ENCODE data around the gene RCN2.
"Not testable (repeated sequence)": the region's sequence is repeated elsewhere in the genome, so short reads cannot be mapped to it uniquely, and the experiment has no call there.

Gene RCN2

DNA sequence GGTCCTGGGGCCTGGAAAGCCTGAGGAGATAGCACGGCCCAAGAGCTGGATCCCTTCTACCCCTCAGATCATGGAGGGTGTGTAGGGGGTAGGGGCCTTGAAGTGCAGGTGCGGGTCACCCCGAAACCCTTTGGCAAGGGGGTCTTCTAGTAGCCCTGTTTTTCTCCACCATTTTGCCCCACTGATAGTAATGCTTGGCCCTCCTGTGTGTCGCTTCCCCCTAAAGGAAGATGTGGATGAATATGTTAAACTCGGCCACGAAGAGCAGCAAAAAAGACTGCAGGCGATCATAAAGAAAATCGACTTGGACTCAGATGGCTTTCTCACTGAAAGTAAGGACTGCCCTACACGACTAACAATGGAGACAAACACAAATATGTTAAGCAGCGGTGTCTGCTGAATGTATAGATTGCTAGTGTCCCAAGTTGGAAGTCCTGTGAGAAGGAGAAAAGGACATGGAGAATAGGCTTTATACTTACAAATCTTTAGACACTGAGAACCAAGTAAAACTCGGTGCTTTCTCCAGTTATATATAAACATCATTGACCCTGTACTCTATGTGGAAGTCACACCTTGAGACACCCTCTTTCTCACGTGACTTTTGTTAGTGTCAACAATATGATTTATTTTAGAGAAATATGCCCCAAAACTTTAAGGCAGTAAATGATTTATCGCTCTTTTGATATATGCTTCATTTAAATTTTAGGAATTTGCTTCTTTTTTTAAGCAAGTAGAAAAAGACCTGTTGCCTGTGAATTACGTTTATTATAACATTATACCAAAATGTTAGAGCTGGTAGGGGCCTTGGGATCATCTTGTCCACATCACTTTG is 802 bp downstream of the RCN2 start:
- DNase-seq, result no peak

- DNase-seq, result no peak
Observed at GRCh38 chr15:76935620-76936019, 4.1 kb downstream of the RCN2 start.

- DNase-seq, result no peak
Observed at GRCh38 chr15:76936671-76937070, 5.1 kb downstream of the RCN2 start.

DNA sequence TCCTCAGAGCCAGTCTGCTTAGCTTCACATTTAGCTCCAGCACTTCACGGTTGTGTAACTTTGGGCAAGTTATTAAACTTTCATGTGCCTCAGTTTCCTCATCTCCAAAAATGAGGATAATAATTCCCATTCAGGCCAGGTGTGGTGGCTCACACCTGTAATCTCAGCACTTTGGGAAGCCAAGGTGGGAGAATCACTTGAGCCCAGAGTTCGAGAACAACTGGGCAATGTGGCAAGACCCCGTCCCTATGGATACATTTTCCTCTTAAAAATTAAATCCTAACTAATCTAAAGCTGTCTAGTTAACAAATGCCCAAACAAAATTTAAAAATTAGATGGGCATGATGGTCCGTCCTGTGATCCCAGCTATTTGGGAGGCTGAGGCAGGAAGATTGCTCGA is 7.2 kb downstream of the RCN2 start:
- DNase-seq, result no peak

DNA sequence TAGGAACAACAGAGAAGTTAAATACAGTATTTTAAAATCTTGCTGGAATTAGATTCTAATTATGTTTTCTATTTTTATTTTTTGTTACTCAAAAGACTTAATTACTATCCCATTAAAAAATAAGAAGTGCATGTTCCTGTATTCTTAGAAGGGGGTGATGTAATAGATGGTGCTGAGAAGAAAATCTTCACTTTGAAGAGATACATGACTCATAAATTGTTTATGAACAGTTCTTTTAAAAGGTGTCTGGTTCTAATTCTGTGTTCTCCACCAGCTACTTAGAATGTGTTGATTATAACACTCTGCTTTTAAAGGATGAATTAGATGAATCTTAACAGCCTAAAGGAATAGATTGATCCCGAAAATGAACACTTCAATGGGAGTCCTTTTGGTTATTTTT is 8.2 kb downstream of the RCN2 start:
- DNase-seq, result no peak

DNA sequence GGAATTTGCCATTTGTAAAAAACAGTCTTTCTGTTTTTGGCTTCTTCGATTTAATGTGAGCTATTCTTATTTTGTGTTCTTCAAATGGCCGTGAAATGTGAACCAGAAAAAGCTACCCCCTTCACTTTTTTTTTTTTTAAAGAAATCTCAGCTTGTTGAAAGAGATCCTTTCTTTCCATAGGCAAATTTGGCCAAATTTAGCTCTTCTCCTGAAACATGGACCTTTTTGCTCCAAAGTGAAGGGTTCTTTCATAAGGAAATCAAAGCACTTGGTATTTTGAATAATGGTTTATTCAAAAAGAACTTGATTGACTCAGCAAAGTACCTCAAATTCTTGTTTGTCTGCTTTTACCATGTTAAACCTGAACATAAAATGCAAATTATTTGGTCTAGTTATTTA is 10.1 kb downstream of the RCN2 start:
- no peak for DNase-seq

GRCh38 chr15:76942331-76942730 is 10.8 kb downstream of the RCN2 start:
- no peak for DNase-seq

- no peak for DNase-seq
Observed at GRCh38 chr15:76945494-76946093, 14.0 kb downstream of the RCN2 start.

GRCh38 chr15:76947454-76947853 is 15.9 kb downstream of the RCN2 start:
- no peak for DNase-seq

- no peak for DNase-seq
Observed at GRCh38 chr15:76951220-76951619, 19.7 kb downstream of the RCN2 start.

DNA sequence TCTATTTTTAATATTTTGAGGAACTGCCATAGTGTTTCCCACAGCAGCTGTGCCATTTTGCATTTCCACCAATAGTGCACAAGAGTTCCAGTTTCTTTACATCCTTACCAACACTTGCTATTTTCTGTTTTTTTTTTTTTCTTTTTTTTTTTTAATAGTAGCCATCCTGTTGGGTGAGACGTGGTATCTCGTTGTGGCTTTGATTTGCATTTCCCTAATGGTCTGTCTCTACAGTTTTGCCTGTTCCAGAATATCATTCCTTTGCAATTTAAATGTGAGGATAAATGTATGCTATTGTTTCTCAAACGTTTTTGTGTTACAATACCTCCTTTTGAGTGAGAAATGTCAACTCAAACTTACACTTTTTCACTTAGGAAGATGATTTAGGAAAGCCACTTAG is 22.4 kb downstream of the RCN2 start:
- no peak for DNase-seq

DNA sequence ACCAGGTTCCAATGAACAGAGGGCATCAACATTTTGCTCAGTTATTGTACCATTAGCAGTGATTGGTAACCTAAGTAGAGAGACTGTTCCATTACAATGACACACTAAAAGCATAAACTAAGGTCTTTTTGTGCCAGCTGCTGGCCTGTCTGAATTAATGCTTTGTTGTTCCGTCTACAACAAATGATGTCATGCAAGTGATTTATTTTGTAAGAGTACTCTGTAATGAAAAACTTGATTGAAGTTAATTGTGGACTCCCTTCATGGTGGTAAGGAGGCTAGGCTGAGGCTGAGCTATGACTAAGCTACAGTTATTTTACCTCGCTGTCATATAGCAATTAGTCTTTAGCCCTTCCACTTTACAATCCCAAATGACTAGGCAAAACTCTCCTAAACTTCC is 23.2 kb downstream of the RCN2 start:
- DNase-seq, result no peak

- DNase-seq, result no peak
Observed at GRCh38 chr15:76961268-76962011, 29.9 kb downstream of the RCN2 start.

DNA sequence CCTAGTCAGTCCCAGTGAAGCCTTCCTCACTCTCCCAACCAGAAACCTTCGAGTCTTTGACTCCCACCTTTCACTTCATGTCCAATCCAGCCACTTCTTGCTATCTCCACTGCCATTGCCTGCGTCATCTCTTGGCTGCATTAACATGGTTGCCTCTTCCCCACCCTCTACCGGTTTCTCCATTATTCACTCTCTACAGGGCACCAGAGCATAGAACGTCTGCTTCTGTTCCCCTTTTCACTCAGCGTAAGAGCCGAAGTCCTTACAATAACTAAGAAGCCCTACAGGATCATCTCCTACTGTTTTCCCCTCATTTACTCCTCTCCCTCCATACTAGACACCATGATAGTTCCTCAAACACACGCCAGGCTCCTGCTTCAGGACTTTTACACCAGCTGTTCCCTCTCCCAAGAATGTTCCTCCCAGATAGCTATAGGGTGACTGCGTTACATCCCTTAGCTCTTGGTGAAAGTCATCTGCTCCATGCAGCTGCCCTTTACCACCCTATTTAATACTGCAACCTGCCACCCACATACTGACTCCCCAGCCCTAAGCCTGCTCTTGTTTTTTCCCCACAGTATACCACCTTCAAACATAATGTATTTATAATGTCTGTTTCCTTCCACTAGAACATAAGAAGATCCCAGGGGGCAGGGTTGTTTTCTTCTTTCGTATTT is 30.9 kb downstream of the RCN2 start:
- DNase-seq, result no peak

DNA sequence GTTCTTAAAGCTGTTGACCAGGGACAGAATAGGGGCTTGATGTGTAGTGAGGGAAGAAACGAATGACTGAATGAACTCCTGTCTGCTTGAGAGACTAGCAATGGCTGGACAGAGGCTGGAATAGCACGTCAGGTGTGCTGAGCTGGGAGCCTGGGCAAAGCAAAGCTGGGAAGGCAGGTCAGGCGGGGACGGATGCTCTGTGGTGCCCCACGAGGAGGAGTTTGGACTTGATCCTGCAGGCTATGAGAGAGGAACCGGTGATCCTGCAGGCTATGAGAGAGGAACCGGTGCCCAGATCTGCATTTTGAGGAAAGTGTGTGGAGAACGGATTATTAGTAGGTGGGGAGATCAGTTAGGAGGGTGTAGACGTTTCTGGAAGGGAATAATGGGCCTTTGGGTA is 32.0 kb downstream of the RCN2 start:
- no peak for DNase-seq

- DNase-seq, result no peak
Observed at GRCh38 chr15:76964157-76964556, 32.6 kb downstream of the RCN2 start.

- DNase-seq, result not testable (repeated sequence)
Observed at GRCh38 chr15:76966051-76966450, 34.5 kb downstream of the RCN2 start.

GRCh38 chr15:76967067-76967466 is 35.5 kb downstream of the RCN2 start:
- DNase-seq, result no peak

DNA sequence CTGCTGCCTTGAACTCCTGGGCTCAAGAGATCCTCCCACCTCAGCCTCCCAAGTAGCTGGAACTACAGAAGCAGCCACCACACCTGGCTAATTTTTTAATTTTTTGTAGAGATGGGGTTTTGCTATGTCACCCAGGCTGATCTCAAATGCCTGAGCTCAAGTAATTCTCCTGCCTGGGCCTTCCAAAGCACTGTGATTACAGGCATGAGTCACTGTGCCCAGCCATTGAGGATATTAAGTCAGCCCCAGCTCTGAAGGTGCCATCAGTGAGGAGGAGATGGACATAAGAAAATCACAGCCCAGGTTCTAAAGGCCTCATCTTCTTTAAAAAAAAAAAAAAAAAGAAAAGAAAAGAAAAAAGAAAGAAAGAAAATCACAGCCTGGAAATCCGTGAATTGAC is 36.8 kb downstream of the RCN2 start:
- no peak for DNase-seq

DNA sequence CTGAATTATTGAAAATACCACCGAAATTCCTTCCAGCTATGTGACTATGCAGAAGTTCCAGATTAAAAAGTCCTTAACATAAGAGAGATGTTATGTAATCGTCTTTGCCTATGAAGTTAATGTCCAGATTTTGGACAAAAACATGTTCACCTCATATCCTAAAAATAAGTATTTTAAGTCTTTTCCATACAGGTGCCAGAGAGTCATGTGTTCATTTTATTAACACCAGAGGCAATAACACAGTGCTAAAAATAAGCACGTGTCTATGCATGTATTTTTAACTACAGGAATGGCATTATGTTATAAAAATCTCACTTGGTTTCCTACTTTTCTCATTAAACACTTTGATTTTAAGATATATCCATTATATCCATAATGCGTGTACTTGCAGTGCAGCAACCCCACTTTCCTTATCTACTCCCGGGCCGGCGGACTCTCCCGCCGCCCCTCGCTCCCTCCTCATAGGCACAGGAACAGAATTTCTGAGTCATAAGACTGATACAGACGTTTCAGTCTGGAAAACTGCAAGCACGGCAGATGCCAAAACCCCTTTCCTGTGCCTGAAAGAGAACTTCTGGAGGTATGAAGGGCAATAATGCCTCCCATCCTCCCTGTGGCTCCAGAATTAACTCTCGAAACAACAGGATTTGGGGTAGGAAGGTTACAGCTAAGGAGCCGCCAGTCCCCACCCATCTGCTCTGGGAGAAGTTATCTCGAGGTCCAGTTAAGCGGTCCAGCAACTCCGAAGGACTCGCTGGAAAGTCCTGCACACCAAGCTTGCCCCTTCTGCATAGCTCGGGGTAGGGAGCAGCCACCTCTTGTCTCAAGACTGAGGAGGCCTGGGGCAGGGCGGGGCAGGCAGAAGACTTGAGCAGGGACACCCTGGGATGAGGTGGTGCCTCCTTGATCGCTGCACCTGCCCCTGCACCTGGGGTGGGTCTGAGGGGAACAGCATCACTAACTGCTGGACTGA is 41.1 kb downstream of the RCN2 start:
- DNase-seq, result no peak

DNA sequence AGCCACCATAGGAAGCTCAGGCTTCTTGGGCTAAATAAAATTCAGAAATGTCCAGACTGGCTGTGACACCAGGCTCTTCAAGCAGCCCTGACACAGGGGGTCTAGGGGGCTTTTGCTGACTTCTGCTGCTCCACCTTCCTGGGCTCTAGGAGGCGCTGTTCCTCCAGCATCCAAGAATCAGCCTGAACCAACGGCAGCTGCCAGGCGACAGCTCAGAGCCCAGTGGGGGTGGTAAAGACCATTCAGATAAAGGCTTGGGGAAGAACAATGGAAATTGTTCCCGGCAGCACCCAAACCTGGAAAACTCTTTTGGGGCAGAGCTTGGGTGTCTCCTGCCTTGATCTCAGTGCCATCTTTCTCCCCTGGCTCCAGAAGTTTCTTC is 41.8 kb downstream of the RCN2 start:
- peak; percentile 72 for DNase-seq

- no peak for DNase-seq
Observed at GRCh38 chr15:76973906-76974305, 42.4 kb downstream of the RCN2 start.
